ENCODE results near the gene TRAF2.

GRCh38 chr9:136941231-136942111 is 55.2 kb downstream of the TRAF2 start:
- TF ChIP-seq CTCF (IDR thresholded peaks at IDR 0.05) (no peak), POLR2A (IDR thresholded peaks at IDR 0.05) (no peak)
